ENCODE data around the gene PTCH2.
A peak's percentile ranks its signal among the peaks of the same experiment; 100 is the strongest.

GRCh38 chr1:44810101-44810761 is 32.8 kb downstream of the PTCH2 start:
- peak; percentile 19 to 58 (median 36) for TF ChIP-seq POLR2AphosphoS5 (IDR thresholded peaks at IDR 0.05)
- no peak for TF ChIP-seq CTCF (IDR thresholded peaks at IDR 0.05 in 8 of 11, conservative IDR thresholded peaks at IDR 0.05 in 3 of 11)
- no peak for TF ChIP-seq POLR2A (IDR thresholded peaks at IDR 0.05)
